ENCODE data around the gene PRPF6. TPM values are rescaled to one million over a fixed set of nuclear protein-coding genes. Genes with fewer than 3 reads are reported as not detected.

Gene PRPF6
- total and polyA plus RNA-seq, 2 of the 13 experiments (the other 11 are each of a cell fraction or from before 2014, with no cell fraction given), result 63.7 to 101 TPM

- TF ChIP-seq, protein P1, sequence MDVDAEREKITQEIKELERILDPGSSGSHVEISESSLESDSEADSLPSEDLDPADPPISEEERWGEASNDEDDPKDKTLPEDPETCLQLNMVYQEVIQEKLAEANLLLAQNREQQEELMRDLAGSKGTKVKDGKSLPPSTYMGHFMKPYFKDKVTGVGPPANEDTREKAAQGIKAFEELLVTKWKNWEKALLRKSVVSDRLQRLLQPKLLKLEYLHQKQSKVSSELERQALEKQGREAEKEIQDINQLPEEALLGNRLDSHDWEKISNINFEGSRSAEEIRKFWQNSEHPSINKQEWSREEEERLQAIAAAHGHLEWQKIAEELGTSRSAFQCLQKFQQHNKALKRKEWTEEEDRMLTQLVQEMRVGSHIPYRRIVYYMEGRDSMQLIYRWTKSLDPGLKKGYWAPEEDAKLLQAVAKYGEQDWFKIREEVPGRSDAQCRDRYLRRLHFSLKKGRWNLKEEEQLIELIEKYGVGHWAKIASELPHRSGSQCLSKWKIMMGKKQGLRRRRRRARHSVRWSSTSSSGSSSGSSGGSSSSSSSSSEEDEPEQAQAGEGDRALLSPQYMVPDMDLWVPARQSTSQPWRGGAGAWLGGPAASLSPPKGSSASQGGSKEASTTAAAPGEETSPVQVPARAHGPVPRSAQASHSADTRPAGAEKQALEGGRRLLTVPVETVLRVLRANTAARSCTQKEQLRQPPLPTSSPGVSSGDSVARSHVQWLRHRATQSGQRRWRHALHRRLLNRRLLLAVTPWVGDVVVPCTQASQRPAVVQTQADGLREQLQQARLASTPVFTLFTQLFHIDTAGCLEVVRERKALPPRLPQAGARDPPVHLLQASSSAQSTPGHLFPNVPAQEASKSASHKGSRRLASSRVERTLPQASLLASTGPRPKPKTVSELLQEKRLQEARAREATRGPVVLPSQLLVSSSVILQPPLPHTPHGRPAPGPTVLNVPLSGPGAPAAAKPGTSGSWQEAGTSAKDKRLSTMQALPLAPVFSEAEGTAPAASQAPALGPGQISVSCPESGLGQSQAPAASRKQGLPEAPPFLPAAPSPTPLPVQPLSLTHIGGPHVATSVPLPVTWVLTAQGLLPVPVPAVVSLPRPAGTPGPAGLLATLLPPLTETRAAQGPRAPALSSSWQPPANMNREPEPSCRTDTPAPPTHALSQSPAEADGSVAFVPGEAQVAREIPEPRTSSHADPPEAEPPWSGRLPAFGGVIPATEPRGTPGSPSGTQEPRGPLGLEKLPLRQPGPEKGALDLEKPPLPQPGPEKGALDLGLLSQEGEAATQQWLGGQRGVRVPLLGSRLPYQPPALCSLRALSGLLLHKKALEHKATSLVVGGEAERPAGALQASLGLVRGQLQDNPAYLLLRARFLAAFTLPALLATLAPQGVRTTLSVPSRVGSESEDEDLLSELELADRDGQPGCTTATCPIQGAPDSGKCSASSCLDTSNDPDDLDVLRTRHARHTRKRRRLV (CRISPR knock-in tag; IDR thresholded peaks at IDR 0.05), result no peak
- TF ChIP-seq HOXD1 (CRISPR knock-in tag; IDR thresholded peaks at IDR 0.05), result peak; percentile 81; the same call in 1 of the 2 replicates
- TF ChIP-seq, protein P2, sequence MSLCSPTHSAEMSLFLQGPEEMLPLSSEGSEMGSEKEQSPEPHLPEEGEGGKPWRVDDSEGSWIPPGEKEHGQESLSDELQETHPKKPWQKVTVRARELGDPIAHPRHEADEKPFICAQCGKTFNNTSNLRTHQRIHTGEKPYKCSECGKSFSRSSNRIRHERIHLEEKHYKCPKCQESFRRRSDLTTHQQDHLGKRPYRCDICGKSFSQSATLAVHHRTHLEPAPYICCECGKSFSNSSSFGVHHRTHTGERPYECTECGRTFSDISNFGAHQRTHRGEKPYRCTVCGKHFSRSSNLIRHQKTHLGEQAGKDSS (CRISPR knock-in tag; IDR thresholded peaks at IDR 0.05; ENCODE audit: borderline replicate concordance, low read depth), result peak; percentile 72; the same call in 1 of the 2 replicates
- peak; percentile 38 for TF ChIP-seq JUND (CRISPR knock-in tag; IDR thresholded peaks at IDR 0.05)
- 0 out of 2 replicates have a peak, but pooled peaks have one; percentile 19 for TF ChIP-seq AHDC1 (CRISPR knock-in tag; IDR thresholded peaks at IDR 0.05; ENCODE audit: borderline replicate concordance)
- TF ChIP-seq, protein P3, sequence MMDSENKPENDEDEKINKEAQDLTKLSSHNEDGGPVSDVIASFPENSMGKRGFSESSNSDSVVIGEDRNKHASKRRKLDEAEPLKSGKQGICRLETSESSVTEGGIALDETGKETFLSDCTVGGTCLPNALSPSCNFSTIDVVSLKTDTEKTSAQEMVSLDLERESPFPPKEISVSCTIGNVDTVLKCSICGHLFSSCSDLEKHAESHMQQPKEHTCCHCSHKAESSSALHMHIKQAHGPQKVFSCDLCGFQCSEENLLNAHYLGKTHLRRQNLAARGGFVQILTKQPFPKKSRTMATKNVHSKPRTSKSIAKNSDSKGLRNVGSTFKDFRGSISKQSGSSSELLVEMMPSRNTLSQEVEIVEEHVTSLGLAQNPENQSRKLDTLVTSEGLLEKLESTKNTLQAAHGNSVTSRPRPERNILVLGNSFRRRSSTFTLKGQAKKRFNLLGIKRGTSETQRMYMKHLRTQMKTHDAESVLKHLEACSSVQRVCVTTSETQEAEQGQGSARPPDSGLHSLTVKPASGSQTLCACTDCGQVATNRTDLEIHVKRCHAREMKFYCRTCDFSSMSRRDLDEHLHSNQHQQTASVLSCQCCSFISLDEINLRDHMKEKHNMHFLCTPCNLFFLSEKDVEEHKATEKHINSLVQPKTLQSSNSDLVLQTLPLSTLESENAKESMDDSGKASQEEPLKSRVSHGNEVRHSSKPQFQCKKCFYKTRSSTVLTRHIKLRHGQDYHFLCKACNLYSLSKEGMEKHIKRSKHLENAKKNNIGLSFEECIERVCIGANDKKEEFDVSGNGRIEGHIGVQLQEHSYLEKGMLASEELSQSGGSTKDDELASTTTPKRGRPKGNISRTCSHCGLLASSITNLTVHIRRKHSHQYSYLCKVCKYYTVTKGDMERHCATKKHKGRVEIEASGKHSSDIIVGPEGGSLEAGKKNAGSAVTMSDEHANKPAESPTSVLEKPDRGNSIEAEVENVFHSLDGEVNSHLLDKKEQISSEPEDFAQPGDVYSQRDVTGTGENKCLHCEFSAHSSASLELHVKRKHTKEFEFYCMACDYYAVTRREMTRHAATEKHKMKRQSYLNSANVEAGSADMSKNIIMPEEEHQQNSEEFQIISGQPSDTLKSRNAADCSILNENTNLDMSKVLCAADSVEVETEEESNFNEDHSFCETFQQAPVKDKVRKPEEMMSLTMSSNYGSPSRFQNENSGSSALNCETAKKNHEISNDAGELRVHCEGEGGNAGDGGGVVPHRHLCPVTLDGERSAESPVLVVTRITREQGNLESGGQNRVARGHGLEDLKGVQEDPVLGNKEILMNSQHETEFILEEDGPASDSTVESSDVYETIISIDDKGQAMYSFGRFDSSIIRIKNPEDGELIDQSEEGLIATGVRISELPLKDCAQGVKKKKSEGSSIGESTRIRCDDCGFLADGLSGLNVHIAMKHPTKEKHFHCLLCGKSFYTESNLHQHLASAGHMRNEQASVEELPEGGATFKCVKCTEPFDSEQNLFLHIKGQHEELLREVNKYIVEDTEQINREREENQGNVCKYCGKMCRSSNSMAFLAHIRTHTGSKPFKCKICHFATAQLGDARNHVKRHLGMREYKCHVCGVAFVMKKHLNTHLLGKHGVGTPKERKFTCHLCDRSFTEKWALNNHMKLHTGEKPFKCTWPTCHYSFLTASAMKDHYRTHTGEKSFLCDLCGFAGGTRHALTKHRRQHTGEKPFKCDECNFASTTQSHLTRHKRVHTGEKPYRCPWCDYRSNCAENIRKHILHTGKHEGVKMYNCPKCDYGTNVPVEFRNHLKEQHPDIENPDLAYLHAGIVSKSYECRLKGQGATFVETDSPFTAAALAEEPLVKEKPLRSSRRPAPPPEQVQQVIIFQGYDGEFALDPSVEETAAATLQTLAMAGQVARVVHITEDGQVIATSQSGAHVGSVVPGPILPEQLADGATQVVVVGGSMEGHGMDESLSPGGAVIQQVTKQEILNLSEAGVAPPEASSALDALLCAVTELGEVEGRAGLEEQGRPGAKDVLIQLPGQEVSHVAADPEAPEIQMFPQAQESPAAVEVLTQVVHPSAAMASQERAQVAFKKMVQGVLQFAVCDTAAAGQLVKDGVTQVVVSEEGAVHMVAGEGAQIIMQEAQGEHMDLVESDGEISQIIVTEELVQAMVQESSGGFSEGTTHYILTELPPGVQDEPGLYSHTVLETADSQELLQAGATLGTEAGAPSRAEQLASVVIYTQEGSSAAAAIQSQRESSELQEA (CRISPR knock-in tag; IDR thresholded peaks at IDR 0.05; ENCODE audit: not compliant biosample characterization), result no peak
Measured at GRCh38 chr20:64057628-64058498, 76.9 kb downstream of the PRPF6 start (continued).

All from HepG2 (cell line).